Muscle layer of duodenum (tissue), 2 donors: Measurements from ENCODE around the gene KIF1A.
A peak's percentile ranks its signal among the peaks of the same experiment; 100 is the strongest.

Experiments
- H3K27ac ChIP-seq: one replicate; pipeline ENCODE4 v1.7.0; 2013; ENCODE audit warnings: mild to moderate bottlenecking, low read length
- H3K27me3 ChIP-seq: one replicate; pipeline ENCODE4 v1.7.0; 2013; ENCODE audit warnings: low read depth, mild to moderate bottlenecking, control low read depth, low read length
- H3K36me3 ChIP-seq, 2 donors: one replicate each; pipeline ENCODE4 v1.7.0; 2013; ENCODE audit warnings: low read length in 2 of 2, control low read depth in 1 of 2, mild to moderate bottlenecking in 1 of 2; ENCODE audit not compliant: insufficient read depth in 2 of 2, control insufficient read depth in 1 of 2
- H3K4me1 ChIP-seq, 2 donors: one replicate each; pipeline ENCODE4 v1.7.0; 2013; ENCODE audit warnings: low read length in 2 of 2, mild to moderate bottlenecking in 2 of 2, control low read depth in 1 of 2, moderate library complexity in 1 of 2; ENCODE audit not compliant: insufficient read depth in 2 of 2, control insufficient read depth in 1 of 2
- H3K4me3 ChIP-seq, 2 donors: one replicate each; pipeline ENCODE4 v1.7.0; 2013; ENCODE audit warnings: low read length in 2 of 2, low read depth in 1 of 2, mild to moderate bottlenecking in 1 of 2
- H3K9me3 ChIP-seq, 2 donors: one replicate each; pipeline ENCODE4 v1.7.0; 2013; ENCODE audit warnings: low read length in 2 of 2, control low read depth in 1 of 2, mild to moderate bottlenecking in 1 of 2; ENCODE audit not compliant: control insufficient read depth in 1 of 2
- donor health status: healthy.

Gene KIF1A, protein sequence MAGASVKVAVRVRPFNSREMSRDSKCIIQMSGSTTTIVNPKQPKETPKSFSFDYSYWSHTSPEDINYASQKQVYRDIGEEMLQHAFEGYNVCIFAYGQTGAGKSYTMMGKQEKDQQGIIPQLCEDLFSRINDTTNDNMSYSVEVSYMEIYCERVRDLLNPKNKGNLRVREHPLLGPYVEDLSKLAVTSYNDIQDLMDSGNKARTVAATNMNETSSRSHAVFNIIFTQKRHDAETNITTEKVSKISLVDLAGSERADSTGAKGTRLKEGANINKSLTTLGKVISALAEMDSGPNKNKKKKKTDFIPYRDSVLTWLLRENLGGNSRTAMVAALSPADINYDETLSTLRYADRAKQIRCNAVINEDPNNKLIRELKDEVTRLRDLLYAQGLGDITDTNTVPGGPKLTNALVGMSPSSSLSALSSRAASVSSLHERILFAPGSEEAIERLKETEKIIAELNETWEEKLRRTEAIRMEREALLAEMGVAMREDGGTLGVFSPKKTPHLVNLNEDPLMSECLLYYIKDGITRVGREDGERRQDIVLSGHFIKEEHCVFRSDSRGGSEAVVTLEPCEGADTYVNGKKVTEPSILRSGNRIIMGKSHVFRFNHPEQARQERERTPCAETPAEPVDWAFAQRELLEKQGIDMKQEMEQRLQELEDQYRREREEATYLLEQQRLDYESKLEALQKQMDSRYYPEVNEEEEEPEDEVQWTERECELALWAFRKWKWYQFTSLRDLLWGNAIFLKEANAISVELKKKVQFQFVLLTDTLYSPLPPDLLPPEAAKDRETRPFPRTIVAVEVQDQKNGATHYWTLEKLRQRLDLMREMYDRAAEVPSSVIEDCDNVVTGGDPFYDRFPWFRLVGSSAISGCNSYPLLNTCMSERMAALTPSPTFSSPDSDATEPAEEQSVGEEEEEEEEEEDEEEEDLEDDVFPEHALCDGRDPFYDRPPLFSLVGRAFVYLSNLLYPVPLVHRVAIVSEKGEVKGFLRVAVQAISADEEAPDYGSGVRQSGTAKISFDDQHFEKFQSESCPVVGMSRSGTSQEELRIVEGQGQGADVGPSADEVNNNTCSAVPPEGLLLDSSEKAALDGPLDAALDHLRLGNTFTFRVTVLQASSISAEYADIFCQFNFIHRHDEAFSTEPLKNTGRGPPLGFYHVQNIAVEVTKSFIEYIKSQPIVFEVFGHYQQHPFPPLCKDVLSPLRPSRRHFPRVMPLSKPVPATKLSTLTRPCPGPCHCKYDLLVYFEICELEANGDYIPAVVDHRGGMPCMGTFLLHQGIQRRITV (N-terminal part only)

GRCh38 chr2:240819858-240820606 lies at the start of gene KIF1A:
Gene KIF1A (minus strand): TSS chr2:240820219. CDS start chr2:240797752, 22,467 bp downstream.
- Histone ChIP-seq H3K9me3 (no peaks in the 10 kb centered on the region), H3K27ac (no peak within 1 kb of the TSS), H3K27me3 (peaks cover 25% of the 10 kb centered on the region), H3K4me3 (peak within 1 kb of the TSS in 1 of 2 donors; percentile 63), H3K4me1 (peaks cover 0 to 25% of the 10 kb centered on the region in 2 donors), H3K36me3 (no peaks in the 10 kb centered on the region)

GRCh38 chr2:240869109-240869955 lies 49.3 kb upstream of the KIF1A start:
- Histone ChIP-seq H3K27ac (no peak overlapping the region), H3K4me1 (no peaks in the 10 kb centered on the region), H3K4me3 (no peak overlapping the region), H3K9me3 (no peaks in the 10 kb centered on the region), H3K36me3 (no peaks in the 10 kb centered on the region), H3K27me3 (no peaks in the 10 kb centered on the region)

- Histone ChIP-seq H3K36me3 (no peaks in the 10 kb centered on the region), H3K4me3 (no peak within 1 kb of the TSS), H3K4me1 (no peaks in the 10 kb centered on the region), H3K9me3 (no peaks in the 10 kb centered on the region), H3K27me3 (no peaks in the 10 kb centered on the region), H3K27ac (no peak within 1 kb of the TSS)
These were observed 48.5 kb upstream of the KIF1A start, which contains the start of gene AGXT for GRCh38 chr2:240868286-240869108. Gene AGXT (plus strand): TSS chr2:240868824. CDS start chr2:240868866, 42 bp downstream.

DNA sequence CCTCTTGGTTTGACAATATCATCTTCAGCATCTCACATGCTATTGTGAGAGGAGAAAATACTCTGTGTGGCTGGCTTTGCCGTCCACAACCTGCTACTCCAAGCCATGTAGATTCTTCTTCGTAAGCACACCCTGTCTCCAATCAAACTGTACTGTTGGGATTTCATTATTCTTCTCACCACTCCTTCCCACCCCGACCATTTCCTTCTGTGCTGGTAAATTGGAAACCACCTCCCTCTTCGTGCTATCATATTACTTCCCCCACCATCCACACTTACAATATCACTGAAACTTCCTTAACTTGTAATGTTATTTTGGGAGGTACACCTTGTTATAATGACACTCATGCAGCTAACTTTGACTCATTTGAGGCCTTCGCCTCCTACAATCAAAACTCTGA lies 45.4 kb upstream of the KIF1A start:
- Histone ChIP-seq H3K9me3 (no peaks in the 10 kb centered on the region), H3K27me3 (no peaks in the 10 kb centered on the region), H3K36me3 (no peaks in the 10 kb centered on the region), H3K4me1 (no peaks in the 10 kb centered on the region), H3K4me3 (no peak overlapping the region), H3K27ac (no peak overlapping the region)

DNA sequence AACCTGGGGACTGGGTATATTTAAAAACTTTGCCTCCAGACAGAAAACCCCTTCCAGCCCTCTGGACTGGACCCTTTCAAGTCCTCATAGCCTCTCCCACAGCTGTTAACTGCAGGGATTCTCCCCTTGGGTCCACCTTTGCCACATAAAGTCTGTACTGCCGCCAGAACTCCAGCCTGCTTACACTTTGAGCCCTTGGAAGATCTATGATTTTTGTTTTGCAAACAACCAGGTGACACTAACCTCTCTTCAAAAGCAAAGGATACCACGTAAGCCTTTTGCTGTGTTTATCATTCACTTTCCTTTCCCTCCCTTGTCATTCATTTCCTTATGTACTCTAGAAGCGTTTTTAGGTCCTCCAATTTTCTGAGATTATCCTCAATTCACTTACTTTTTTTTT lies 44.5 kb upstream of the KIF1A start:
- Histone ChIP-seq H3K9me3 (no peaks in the 10 kb centered on the region), H3K4me3 (no peak overlapping the region), H3K27ac (no peak overlapping the region), H3K27me3 (no peaks in the 10 kb centered on the region), H3K36me3 (no peaks in the 10 kb centered on the region), H3K4me1 (no peaks in the 10 kb centered on the region)

DNA sequence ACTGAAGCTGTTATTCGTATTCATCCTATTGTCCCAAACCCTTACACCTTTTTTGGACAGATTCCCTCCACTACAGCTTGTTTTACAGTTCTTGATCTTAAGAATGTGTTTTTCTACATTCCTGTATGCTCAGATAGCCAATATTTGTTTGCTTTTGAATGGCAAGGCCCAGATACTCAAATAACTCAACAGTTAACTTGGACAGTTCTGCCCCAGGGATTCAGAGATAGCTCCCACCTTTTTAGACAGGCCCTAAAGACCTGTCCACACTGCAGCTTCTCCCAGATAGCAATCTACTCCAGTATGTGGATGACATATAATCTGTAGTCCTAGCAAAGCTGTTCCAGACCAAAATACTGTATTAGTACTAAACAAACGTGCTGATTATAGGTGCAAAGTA lies 41.5 kb upstream of the KIF1A start:
- Histone ChIP-seq H3K4me3 (no peak overlapping the region), H3K27me3 (no peaks in the 10 kb centered on the region), H3K27ac (no peak overlapping the region), H3K4me1 (no peaks in the 10 kb centered on the region), H3K36me3 (no peaks in the 10 kb centered on the region), H3K9me3 (no peaks in the 10 kb centered on the region)

GRCh38 chr2:240858871-240859270 lies 38.9 kb upstream of the KIF1A start:
- Histone ChIP-seq H3K27ac (no peak overlapping the region), H3K36me3 (no peaks in the 10 kb centered on the region), H3K4me1 (no peaks in the 10 kb centered on the region), H3K9me3 (no peaks in the 10 kb centered on the region), H3K27me3 (no peaks in the 10 kb centered on the region), H3K4me3 (no peak overlapping the region)

GRCh38 chr2:240858321-240858720 lies 38.3 kb upstream of the KIF1A start:
- Histone ChIP-seq H3K4me3 (no peak overlapping the region), H3K27me3 (no peaks in the 10 kb centered on the region), H3K27ac (no peak overlapping the region), H3K9me3 (no peaks in the 10 kb centered on the region), H3K4me1 (no peaks in the 10 kb centered on the region), H3K36me3 (no peaks in the 10 kb centered on the region)

DNA sequence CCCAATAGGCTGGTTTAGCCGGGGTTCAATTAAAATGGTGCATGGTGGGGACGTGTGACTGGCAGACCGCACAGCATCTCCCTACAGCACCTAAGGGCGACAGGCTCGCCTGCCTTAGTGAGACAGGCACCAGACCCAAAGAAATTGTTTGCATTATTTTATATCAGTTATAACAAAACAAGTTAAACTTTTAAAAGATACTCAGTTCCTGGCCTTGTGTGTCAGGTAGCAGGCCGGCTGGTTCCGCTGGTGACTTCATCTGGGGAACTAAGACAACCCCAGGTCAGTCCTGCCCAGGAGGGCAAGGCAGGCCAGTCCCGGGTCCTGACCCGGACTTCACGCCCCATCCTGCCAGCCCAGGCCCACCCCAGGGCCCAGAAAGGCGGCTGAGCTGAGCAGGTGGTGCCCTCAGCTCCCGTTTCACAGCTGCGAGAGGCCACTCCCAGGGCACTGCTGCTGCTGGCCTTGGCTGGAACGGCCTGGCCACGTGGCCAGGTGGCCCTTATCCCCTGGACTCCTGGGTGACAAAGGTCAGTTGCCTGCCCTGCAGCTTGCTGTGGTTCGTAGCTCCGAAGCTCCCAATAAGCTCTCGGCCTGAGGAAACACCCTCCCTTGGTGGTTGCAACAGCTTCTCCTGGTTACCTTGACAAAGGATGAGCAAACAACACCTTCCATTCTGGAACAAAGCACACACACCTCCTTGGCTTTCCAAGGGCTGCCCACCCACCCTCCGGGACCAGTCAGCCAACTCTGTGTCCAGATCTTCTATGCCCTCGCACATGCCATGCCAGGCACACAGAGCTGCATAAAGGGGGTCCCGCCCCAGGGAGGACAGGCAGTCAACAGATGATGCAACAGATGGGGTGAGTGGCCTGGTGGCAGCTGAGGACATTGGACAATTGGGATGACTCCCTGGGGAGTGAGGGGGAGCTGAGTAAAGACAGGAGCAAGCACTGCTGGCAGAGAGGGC lies 37.3 kb upstream of the KIF1A start:
- Histone ChIP-seq H3K36me3 (no peaks in the 10 kb centered on the region), H3K4me3 (no peak overlapping the region), H3K9me3 (no peaks in the 10 kb centered on the region), H3K27me3 (no peaks in the 10 kb centered on the region), H3K27ac (no peak overlapping the region), H3K4me1 (no peaks in the 10 kb centered on the region)
